Activated CD4-positive, alpha-beta T cell treated with anti-CD3 and anti-CD28 coated beads, Interleukin-2, amount 50 U/mL, for 16 hours (primary cell): Measurements from ENCODE around the gene DYNLRB1.
"Not testable (repeated sequence)": the region's sequence is repeated elsewhere in the genome, so short reads cannot be mapped to it uniquely, and the experiment has no call there.

Experiments used
- DNase-seq: peaks from one replicate; pipeline ENCODE4 v3.0.0-alpha.2; 2020

DYNLRB1 gene

GRCh38 chr20:34516247-34517113, at the start of gene DYNLRB1:
Gene DYNLRB1, plus strand, starts transcription at chr20:34516422. Its CDS starts 37 bp downstream, at chr20:34516459.
- peak; percentile 95 for DNase-seq

- no peak for DNase-seq
Observed at GRCh38 chr20:34468951-34469350, 47.3 kb upstream of the DYNLRB1 start.

- DNase-seq = no peak
Observed at GRCh38 chr20:34472246-34472925, 43.8 kb upstream of the DYNLRB1 start.

GRCh38 chr20:34473262-34473883, 42.8 kb upstream of the DYNLRB1 start:
- peak; percentile 25 for DNase-seq

- peak; percentile 17 for DNase-seq
Observed at GRCh38 chr20:34475979-34476736, 40.1 kb upstream of the DYNLRB1 start.

GRCh38 chr20:34479627-34480026, 36.6 kb upstream of the DYNLRB1 start:
- no peak for DNase-seq

- not testable (repeated sequence) for DNase-seq
Observed at GRCh38 chr20:34482154-34482553, 34.1 kb upstream of the DYNLRB1 start.

- not testable (repeated sequence) for DNase-seq
Observed at GRCh38 chr20:34483585-34484220, 32.5 kb upstream of the DYNLRB1 start.

- DNase-seq = no peak
Observed at GRCh38 chr20:34485068-34485634, 31.1 kb upstream of the DYNLRB1 start.

- DNase-seq = peak; percentile 18
Observed at GRCh38 chr20:34491226-34491931, 24.8 kb upstream of the DYNLRB1 start.

GRCh38 chr20:34491932-34492509, 24.2 kb upstream of the DYNLRB1 start:
- no peak for DNase-seq

GRCh38 chr20:34493646-34494045, 22.6 kb upstream of the DYNLRB1 start:
- DNase-seq = no peak

- no peak for DNase-seq
Observed at GRCh38 chr20:34495307-34495706, 20.9 kb upstream of the DYNLRB1 start.

GRCh38 chr20:34495916-34496315, 20.3 kb upstream of the DYNLRB1 start:
- no peak for DNase-seq

- DNase-seq = not testable (repeated sequence)
Observed at GRCh38 chr20:34497596-34497995, 18.6 kb upstream of the DYNLRB1 start.

- no peak for DNase-seq
Observed at GRCh38 chr20:34500823-34501222, 15.4 kb upstream of the DYNLRB1 start.

GRCh38 chr20:34506480-34506879, 9.7 kb upstream of the DYNLRB1 start:
- no peak for DNase-seq

- no peak for DNase-seq
Observed at GRCh38 chr20:34507702-34508413, 8.4 kb upstream of the DYNLRB1 start.

GRCh38 chr20:34510575-34510974, 5.6 kb upstream of the DYNLRB1 start:
- DNase-seq = no peak

GRCh38 chr20:34511891-34512265, 4.3 kb upstream of the DYNLRB1 start:
- no peak for DNase-seq
